Ovary (tissue), 3 donors: ENCODE results near the gene MRPL58.
A peak's percentile ranks its signal among the peaks of the same experiment; 100 is the strongest.

Experiments used
- EP300 ChIP-seq: sonication (generic); formaldehyde crosslinking; IDR thresholded peaks from one replicate; pipeline ENCODE4 v1.6.1; 2017; ENCODE audit warnings: antibody characterized with exemption
- POLR2A ChIP-seq: fragments of 450-650 bp; IDR thresholded peaks from one replicate; pipeline ENCODE4 v1.6.1; 2017; ENCODE audit warnings: antibody characterized with exemption, mild to moderate bottlenecking, moderate library complexity
- TF ChIP-seq, protein P1 (sequence below), 3 donors: fragments of 450-650 bp in 2 of 3; fragments of 200-600 bp in 1 of 3; IDR thresholded peaks; one replicate each; pipeline versions ENCODE4 v1.5.1 to v1.8.0; 2016 to 2022; ENCODE audit warnings: antibody characterized with exemption in 3 of 3, mild to moderate bottlenecking in 1 of 3
- donor health status: DM: no; HTN: no; CAD: no.

DNA sequence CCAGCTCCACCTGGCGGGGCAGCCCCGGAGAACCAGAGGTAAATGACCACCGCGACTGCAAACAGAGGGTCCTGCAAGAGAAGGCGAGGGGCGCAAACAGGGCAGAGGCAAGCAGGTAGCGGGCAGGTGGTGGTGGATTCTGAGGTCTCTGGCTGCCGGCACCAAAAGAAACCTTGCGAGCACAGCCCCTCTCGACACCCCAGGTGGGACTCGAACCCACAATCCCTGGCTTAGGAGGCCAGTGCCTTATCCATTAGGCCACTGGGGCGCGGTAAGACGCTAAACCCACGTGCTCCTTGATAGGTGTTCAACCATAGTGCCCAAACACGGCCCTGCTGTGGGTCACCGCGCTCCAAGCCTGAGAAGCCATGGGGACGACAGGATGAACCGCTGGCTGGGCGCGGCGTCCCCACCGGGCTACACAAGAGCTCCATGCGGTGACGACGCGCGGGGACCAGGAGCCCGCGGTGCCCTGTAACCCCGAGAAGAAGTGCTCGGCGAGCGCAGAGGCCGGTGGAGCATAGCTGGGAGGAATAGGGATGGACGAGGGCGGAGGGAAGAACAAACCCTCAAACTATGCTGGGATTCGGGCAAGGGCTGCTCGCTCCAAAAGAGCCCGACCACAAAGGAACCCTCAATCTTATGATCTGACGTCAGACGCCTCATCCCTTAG, 21.9 kb downstream of the MRPL58 start:
- TF ChIP-seq, protein P1, sequence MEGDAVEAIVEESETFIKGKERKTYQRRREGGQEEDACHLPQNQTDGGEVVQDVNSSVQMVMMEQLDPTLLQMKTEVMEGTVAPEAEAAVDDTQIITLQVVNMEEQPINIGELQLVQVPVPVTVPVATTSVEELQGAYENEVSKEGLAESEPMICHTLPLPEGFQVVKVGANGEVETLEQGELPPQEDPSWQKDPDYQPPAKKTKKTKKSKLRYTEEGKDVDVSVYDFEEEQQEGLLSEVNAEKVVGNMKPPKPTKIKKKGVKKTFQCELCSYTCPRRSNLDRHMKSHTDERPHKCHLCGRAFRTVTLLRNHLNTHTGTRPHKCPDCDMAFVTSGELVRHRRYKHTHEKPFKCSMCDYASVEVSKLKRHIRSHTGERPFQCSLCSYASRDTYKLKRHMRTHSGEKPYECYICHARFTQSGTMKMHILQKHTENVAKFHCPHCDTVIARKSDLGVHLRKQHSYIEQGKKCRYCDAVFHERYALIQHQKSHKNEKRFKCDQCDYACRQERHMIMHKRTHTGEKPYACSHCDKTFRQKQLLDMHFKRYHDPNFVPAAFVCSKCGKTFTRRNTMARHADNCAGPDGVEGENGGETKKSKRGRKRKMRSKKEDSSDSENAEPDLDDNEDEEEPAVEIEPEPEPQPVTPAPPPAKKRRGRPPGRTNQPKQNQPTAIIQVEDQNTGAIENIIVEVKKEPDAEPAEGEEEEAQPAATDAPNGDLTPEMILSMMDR (IDR thresholded peaks at IDR 0.05), result peak in 2 of 3 donors; percentile 22 to 37
- TF ChIP-seq EP300 (no peak), POLR2A (no peak)
